ENCODE data around the gene TMEM187.

TMEM187 gene, protein sequence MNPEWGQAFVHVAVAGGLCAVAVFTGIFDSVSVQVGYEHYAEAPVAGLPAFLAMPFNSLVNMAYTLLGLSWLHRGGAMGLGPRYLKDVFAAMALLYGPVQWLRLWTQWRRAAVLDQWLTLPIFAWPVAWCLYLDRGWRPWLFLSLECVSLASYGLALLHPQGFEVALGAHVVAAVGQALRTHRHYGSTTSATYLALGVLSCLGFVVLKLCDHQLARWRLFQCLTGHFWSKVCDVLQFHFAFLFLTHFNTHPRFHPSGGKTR

DNA sequence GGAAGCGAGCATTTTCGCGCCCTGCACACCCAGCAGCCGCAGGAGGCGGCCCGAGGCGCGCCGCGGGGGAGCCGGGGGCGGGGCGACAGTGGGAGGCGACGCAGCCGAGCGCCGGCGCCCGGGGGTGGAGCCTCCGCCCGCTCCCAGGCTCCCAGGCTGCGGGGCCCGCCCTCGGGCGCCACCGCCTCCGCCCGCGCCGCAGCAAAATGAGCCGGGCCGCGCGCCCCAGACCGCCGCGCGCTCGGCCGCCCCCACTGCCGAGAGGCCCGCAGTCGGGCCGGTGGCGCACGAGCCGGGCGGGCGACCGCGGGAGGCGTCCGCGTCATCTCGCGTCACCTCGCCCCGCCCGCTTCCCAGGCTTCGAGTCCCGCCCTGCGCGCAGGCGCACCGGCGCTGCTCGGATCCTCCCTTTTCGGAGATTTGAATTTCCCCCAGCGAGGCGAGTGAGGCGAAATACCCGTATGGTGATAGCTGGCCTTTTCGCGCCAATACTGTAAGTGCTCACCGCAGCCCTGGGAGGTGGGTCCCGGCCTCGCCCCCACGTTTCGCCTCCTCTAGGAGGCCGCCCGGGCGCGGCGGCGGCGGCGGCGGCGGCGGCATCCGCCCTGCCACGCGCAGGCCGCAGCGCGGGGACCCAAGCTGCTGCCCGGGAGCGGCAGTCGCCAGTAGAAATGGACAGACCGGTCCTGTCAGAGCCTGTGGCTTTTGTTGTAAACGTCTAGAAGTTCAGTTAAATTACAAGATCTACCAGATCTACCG, at the start of gene TMEM187:
Gene TMEM187, plus strand, starts transcription at position 387 of the 759 bp plus-strand sequence. CDS start 9,309 bp downstream, outside the sequence.
- H3K27me3 Mint-ChIP-seq: no peaks in the 10 kb centered on the region
- peaks cover 29% of the 10 kb centered on the region for H3K36me3 Mint-ChIP-seq (ENCODE audit: low read depth)
- H3K27ac Mint-ChIP-seq: peak within 1 kb of the TSS; percentile 99
- H3K4me1 Mint-ChIP-seq (ENCODE audit: low read depth): peaks cover 41% of the 10 kb centered on the region
- H3K9me3 Mint-ChIP-seq: no peaks in the 10 kb centered on the region
- H3K4me3 Mint-ChIP-seq: peak within 1 kb of the TSS; percentile 100
- intact Hi-C loops (cut with micrococcal nuclease): loop anchor here (5.0 kb wide), 1 partner anchor 40 kb away; no protein-coding TSS in a partner anchor

- peaks cover 35% of the 10 kb centered on the region for H3K4me1 Mint-ChIP-seq (ENCODE audit: low read depth)
- no peaks in the 10 kb centered on the region for H3K27me3 Mint-ChIP-seq
- H3K27ac Mint-ChIP-seq: peak overlapping the region; percentile 95
- intact Hi-C loops (cut with micrococcal nuclease): no loop called here
- peaks cover 84% of the 10 kb centered on the region for H3K36me3 Mint-ChIP-seq (ENCODE audit: low read depth)
- H3K4me3 Mint-ChIP-seq: peak overlapping the region; percentile 90
- no peaks in the 10 kb centered on the region for H3K9me3 Mint-ChIP-seq
Observed at GRCh38 chrX:153922932-153923857, 49.4 kb upstream of the TMEM187 start.

DNA sequence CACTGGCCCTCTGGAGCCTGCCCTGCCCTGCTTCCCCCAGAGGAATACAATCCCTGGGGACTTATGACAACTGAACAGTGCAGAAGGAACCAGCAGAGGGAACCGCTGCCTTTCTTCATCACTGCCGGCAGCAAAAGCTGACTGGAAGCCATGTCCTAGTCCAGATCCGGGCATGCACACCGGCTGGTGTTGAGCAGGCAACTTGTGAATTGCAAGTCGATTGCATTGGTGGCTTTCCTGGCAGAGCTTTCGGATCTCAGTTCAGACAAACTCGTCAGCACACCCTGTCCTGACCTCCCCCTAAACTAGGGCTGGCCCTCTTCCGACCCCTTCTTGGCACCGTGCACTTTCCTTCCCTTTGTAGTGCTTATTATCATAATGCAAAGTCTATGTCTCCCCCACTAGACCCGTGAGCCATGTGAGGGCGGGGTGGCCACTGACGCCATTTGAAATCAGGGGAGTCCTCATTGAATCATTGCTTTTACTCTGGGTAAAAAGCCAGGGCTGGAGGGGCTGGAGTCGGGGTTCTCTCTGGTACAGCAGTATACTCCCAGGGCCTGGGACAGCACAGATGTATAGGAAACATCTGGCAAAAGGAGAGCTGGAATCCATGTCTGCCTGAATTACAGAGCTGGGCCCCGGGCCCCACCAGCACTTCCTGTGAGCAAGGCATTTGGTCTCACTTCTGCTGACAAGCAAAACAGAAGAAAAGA, 48.2 kb upstream of the TMEM187 start:
- Mint-ChIP-seq H3K4me3 (peak overlapping the region; percentile 90), H3K4me1 (ENCODE audit: low read depth) (peaks cover 43% of the 10 kb centered on the region), H3K36me3 (ENCODE audit: low read depth) (peaks cover 75% of the 10 kb centered on the region), H3K27me3 (no peaks in the 10 kb centered on the region), H3K27ac (peak overlapping the region; percentile 95), H3K9me3 (no peaks in the 10 kb centered on the region)
- intact Hi-C loops (cut with micrococcal nuclease): no loop called here

- Mint-ChIP-seq H3K9me3 (no peaks in the 10 kb centered on the region), H3K36me3 (ENCODE audit: low read depth) (peaks cover 75% of the 10 kb centered on the region), H3K27ac (peak overlapping the region; percentile 95), H3K4me1 (ENCODE audit: low read depth) (peaks cover 53% of the 10 kb centered on the region), H3K4me3 (peak overlapping the region; percentile 90), H3K27me3 (no peaks in the 10 kb centered on the region)
- intact Hi-C loops (cut with micrococcal nuclease): loop anchor here (1.0 kb wide), 1 partner anchor 131 kb away; the partner anchor contains the start of genes IDH3G and SSR4
Observed at GRCh38 chrX:153925387-153925738, 47.2 kb upstream of the TMEM187 start.

GRCh38 chrX:153925739-153926551, 46.6 kb upstream of the TMEM187 start, which contains the start of gene ARHGAP4:
Gene ARHGAP4, minus strand, starts transcription at chrX:153926264. Its CDS starts 62 bp downstream, at chrX:153926202.
- peak within 1 kb of the TSS; percentile 95 for H3K27ac Mint-ChIP-seq
- intact Hi-C loops (cut with micrococcal nuclease): loop anchor here (1.0 kb wide), 1 partner anchor 132 kb away; the partner anchor contains the start of genes IDH3G and SSR4
- peak within 1 kb of the TSS; percentile 90 for H3K4me3 Mint-ChIP-seq
- no peaks in the 10 kb centered on the region for H3K9me3 Mint-ChIP-seq
- peaks cover 59% of the 10 kb centered on the region for H3K4me1 Mint-ChIP-seq (ENCODE audit: low read depth)
- H3K36me3 Mint-ChIP-seq (ENCODE audit: low read depth): peaks cover 75% of the 10 kb centered on the region
- H3K27me3 Mint-ChIP-seq: no peaks in the 10 kb centered on the region

- Mint-ChIP-seq H3K4me3 (peak overlapping the region; percentile 85), H3K4me1 (ENCODE audit: low read depth) (peaks cover 64% of the 10 kb centered on the region), H3K27me3 (no peaks in the 10 kb centered on the region), H3K9me3 (no peaks in the 10 kb centered on the region), H3K36me3 (ENCODE audit: low read depth) (peaks cover 75% of the 10 kb centered on the region), H3K27ac (peak overlapping the region; percentile 95)
- intact Hi-C loops (cut with micrococcal nuclease): no loop called here
Observed at GRCh38 chrX:153926552-153926857, 46.0 kb upstream of the TMEM187 start.

GRCh38 chrX:153926858-153927671, 45.5 kb upstream of the TMEM187 start:
- Mint-ChIP-seq H3K36me3 (ENCODE audit: low read depth) (peaks cover 75% of the 10 kb centered on the region), H3K9me3 (no peaks in the 10 kb centered on the region), H3K4me3 (peak overlapping the region; percentile 85), H3K4me1 (ENCODE audit: low read depth) (peaks cover 64% of the 10 kb centered on the region), H3K27me3 (no peaks in the 10 kb centered on the region), H3K27ac (peak overlapping the region; percentile 95)
- intact Hi-C loops (cut with micrococcal nuclease): no loop called here

GRCh38 chrX:153927672-153927921, 45.0 kb upstream of the TMEM187 start:
- intact Hi-C loops (cut with micrococcal nuclease): no loop called here
- Mint-ChIP-seq H3K9me3 (no peaks in the 10 kb centered on the region), H3K4me1 (ENCODE audit: low read depth) (peaks cover 59% of the 10 kb centered on the region), H3K36me3 (ENCODE audit: low read depth) (peaks cover 75% of the 10 kb centered on the region), H3K27me3 (no peaks in the 10 kb centered on the region), H3K4me3 (peak overlapping the region; percentile 85), H3K27ac (peak overlapping the region; percentile 95)

DNA sequence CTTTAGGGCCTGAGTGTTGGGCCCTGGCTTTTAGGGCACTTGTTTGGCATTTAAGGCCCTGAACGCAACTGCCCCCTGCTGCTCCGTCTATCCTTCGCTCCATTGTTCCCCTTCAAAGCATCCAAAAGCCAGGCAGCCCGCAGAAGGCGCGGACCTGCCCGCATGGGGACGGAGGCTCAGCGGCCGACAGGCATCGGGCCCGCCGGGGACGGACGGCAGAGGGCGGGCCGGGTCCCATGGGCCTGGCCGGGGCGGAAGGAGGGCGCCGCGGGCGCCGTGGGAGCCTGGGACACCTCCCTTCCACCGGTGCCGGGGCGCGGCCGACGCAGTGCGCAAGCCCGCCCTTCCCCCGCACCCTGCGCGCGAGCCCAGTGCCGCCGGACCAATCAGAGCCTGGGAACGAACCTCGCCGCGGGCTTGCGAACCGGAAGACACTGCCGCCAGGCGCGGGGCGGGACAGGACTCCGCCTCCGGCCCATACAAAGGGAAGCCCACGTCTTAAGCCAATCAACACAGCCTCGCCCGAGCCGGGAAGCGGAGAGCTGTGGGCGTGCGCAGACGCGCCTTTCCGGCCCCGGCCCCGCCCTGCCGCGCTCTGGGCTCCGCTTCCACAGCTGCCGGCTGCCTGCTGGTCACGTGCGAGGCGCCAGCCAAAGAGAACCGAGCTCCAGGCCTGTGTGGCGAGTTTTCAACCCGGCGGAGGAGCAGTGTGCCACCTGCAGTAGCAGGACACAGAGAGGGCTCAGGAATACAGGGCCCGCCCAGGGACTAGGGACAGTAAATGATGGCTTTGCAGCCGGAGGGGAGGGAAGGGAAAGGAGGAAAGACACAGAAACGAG, 44.4 kb upstream of the TMEM187 start:
- H3K4me3 Mint-ChIP-seq: peak overlapping the region; percentile 85
- intact Hi-C loops (cut with micrococcal nuclease): no loop called here
- peaks cover 54% of the 10 kb centered on the region for H3K4me1 Mint-ChIP-seq (ENCODE audit: low read depth)
- peak overlapping the region; percentile 95 for H3K27ac Mint-ChIP-seq
- H3K36me3 Mint-ChIP-seq (ENCODE audit: low read depth): peaks cover 75% of the 10 kb centered on the region
- no peaks in the 10 kb centered on the region for H3K9me3 Mint-ChIP-seq
- no peaks in the 10 kb centered on the region for H3K27me3 Mint-ChIP-seq

- no peaks in the 10 kb centered on the region for H3K27me3 Mint-ChIP-seq
- peak overlapping the region; percentile 95 for H3K27ac Mint-ChIP-seq
- H3K9me3 Mint-ChIP-seq: no peaks in the 10 kb centered on the region
Observed at GRCh38 chrX:153928846-153929245, 43.7 kb upstream of the TMEM187 start.

DNA sequence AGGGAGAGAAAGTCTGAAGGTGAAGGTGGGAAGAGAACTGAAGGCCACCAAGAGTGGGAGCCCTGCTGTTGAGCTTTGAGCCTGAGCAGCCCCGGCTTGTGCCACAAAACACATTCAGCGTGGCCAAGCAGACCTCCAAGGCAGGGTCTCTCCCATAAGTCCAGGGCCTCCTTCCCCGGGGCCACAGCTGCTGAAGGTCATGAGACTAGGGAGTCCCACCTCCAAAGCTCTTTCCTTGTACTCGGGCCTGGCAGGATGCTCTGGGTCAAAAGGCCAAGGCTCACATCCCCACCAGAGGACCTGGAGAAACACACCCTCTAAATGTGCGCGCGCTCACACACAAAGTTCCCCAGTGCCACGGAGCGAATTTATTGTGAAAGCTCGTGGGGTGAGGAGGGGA, 43.0 kb upstream of the TMEM187 start:
- no peaks in the 10 kb centered on the region for H3K27me3 Mint-ChIP-seq
- peaks cover 70% of the 10 kb centered on the region for H3K36me3 Mint-ChIP-seq (ENCODE audit: low read depth)
- H3K4me1 Mint-ChIP-seq (ENCODE audit: low read depth): peaks cover 51% of the 10 kb centered on the region
- peak overlapping the region; percentile 95 for H3K27ac Mint-ChIP-seq
- intact Hi-C loops (cut with micrococcal nuclease): no loop called here
- H3K4me3 Mint-ChIP-seq: no peak overlapping the region
- no peaks in the 10 kb centered on the region for H3K9me3 Mint-ChIP-seq

More at GRCh38 chrX:153928846-153929245, 43.7 kb upstream of the TMEM187 start:
- peak overlapping the region; percentile 37 for H3K4me3 Mint-ChIP-seq
- H3K4me1 Mint-ChIP-seq (ENCODE audit: low read depth): peaks cover 50% of the 10 kb centered on the region
- peaks cover 72% of the 10 kb centered on the region for H3K36me3 Mint-ChIP-seq (ENCODE audit: low read depth)
- intact Hi-C loops (cut with micrococcal nuclease): no loop called here
